Memory B cell (primary cell): ENCODE measurements around the gene CDC14C.

Source experiments
- ATAC-seq: fragments of 150-1000 bp; cut with Tn5 transposase; 2 replicates; pipeline ENCODE4 v1.10.0; 2021; ENCODE audit warnings: low read depth, mild to moderate bottlenecking, moderate library complexity
- DNase-seq, 2 donors: peaks; one replicate each; pipeline ENCODE4 v3.0.0; 2022; ENCODE audit warnings: low spot score in 2 of 2
- H3K27ac Mint-ChIP-seq: one replicate; pipeline ENCODE4 v1.8.0; 2022; ENCODE audit warnings: mild to moderate bottlenecking, moderate library complexity, mixed read lengths
- H3K27me3 Mint-ChIP-seq: one replicate; pipeline ENCODE4 v1.8.0; 2022; ENCODE audit warnings: mixed read lengths
- H3K36me3 Mint-ChIP-seq: one replicate; pipeline ENCODE4 v1.8.0; 2022; ENCODE audit warnings: mild to moderate bottlenecking, mixed read lengths
- H3K4me1 Mint-ChIP-seq: one replicate; pipeline ENCODE4 v1.8.0; 2022; ENCODE audit warnings: mixed read lengths
- H3K4me3 Mint-ChIP-seq: one replicate; pipeline ENCODE4 v1.8.0; 2022; ENCODE audit warnings: mild to moderate bottlenecking, moderate library complexity, mixed read lengths
- H3K9me3 Mint-ChIP-seq: one replicate; pipeline ENCODE4 v1.8.0; 2022; ENCODE audit warnings: mixed read lengths

The CDC14C gene

GRCh38 chr7:48938539-48939295 is 14.4 kb downstream of the CDC14C start:
- ATAC-seq (no peak), DNase-seq (no peak)
- Mint-ChIP-seq H3K27ac (no peak overlapping the region), H3K4me3 (no peak overlapping the region), H3K4me1 (no peaks in the 10 kb centered on the region), H3K9me3 (peaks cover 3% of the 10 kb centered on the region), H3K36me3 (no peaks in the 10 kb centered on the region), H3K27me3 (no peaks in the 10 kb centered on the region)

- Mint-ChIP-seq H3K36me3 (no peaks in the 10 kb centered on the region), H3K27me3 (no peaks in the 10 kb centered on the region)
Observed at GRCh38 chr7:48943279-48943990, 19.1 kb downstream of the CDC14C start.

GRCh38 chr7:48955916-48956315 is 31.6 kb downstream of the CDC14C start:
- no peak for DNase-seq
- Mint-ChIP-seq H3K9me3 (peaks cover 3% of the 10 kb centered on the region), H3K27me3 (no peaks in the 10 kb centered on the region), H3K4me1 (no peaks in the 10 kb centered on the region), H3K4me3 (no peak overlapping the region), H3K36me3 (no peaks in the 10 kb centered on the region), H3K27ac (no peak overlapping the region)
- ATAC-seq: no peak

More at GRCh38 chr7:48943279-48943990, 19.1 kb downstream of the CDC14C start:
- no peaks in the 10 kb centered on the region for H3K4me1 Mint-ChIP-seq
- H3K9me3 Mint-ChIP-seq: peaks cover 8% of the 10 kb centered on the region
- no peak overlapping the region for H3K27ac Mint-ChIP-seq
- no peak overlapping the region for H3K4me3 Mint-ChIP-seq
- ATAC-seq (no peak), DNase-seq (no peak)

GRCh38 chr7:48959676-48960075 is 35.3 kb downstream of the CDC14C start:
- no peak for ATAC-seq
- Mint-ChIP-seq H3K4me1 (no peaks in the 10 kb centered on the region), H3K9me3 (peaks cover 2% of the 10 kb centered on the region), H3K27me3 (no peaks in the 10 kb centered on the region), H3K4me3 (no peak overlapping the region), H3K27ac (no peak overlapping the region), H3K36me3 (no peaks in the 10 kb centered on the region)
- no peak for DNase-seq

GRCh38 chr7:48962821-48963505 is 38.6 kb downstream of the CDC14C start:
- H3K4me1 Mint-ChIP-seq: no peaks in the 10 kb centered on the region
- H3K27ac Mint-ChIP-seq: no peak overlapping the region
- no peaks in the 10 kb centered on the region for H3K27me3 Mint-ChIP-seq
- ATAC-seq (no peak), DNase-seq (no peak)
- no peak overlapping the region for H3K4me3 Mint-ChIP-seq
- no peaks in the 10 kb centered on the region for H3K36me3 Mint-ChIP-seq
- H3K9me3 Mint-ChIP-seq: no peaks in the 10 kb centered on the region

- DNase-seq (no peak), ATAC-seq (no peak)
- Mint-ChIP-seq H3K4me1 (no peaks in the 10 kb centered on the region), H3K4me3 (no peak overlapping the region), H3K9me3 (no peaks in the 10 kb centered on the region), H3K27me3 (no peaks in the 10 kb centered on the region), H3K36me3 (no peaks in the 10 kb centered on the region), H3K27ac (no peak overlapping the region)
Observed at GRCh38 chr7:48964074-48964473, 39.7 kb downstream of the CDC14C start.

- Mint-ChIP-seq H3K27ac (no peak overlapping the region), H3K4me3 (no peak overlapping the region), H3K4me1 (no peaks in the 10 kb centered on the region), H3K27me3 (no peaks in the 10 kb centered on the region), H3K36me3 (no peaks in the 10 kb centered on the region), H3K9me3 (peaks cover 6% of the 10 kb centered on the region)
- DNase-seq (no peak), ATAC-seq (no peak)
Observed at GRCh38 chr7:48971173-48971572, 46.8 kb downstream of the CDC14C start.

- Mint-ChIP-seq H3K27ac (no peak overlapping the region), H3K9me3 (peaks cover 9% of the 10 kb centered on the region), H3K36me3 (no peaks in the 10 kb centered on the region), H3K27me3 (no peaks in the 10 kb centered on the region), H3K4me3 (no peak overlapping the region), H3K4me1 (no peaks in the 10 kb centered on the region)
- no peak for ATAC-seq
- no peak for DNase-seq
Observed at GRCh38 chr7:48976253-48976652, 51.9 kb downstream of the CDC14C start.

GRCh38 chr7:48976850-48977249 is 52.5 kb downstream of the CDC14C start:
- DNase-seq: no peak
- H3K36me3 Mint-ChIP-seq: no peaks in the 10 kb centered on the region
- no peak overlapping the region for H3K4me3 Mint-ChIP-seq
- H3K27ac Mint-ChIP-seq: no peak overlapping the region
- no peak for ATAC-seq
- peaks cover 10% of the 10 kb centered on the region for H3K9me3 Mint-ChIP-seq
- H3K27me3 Mint-ChIP-seq: no peaks in the 10 kb centered on the region
- H3K4me1 Mint-ChIP-seq: no peaks in the 10 kb centered on the region
